GM23248 (cell line): Measurements from ENCODE around the gene CENPN. TPM values are rescaled to one million over a fixed set of nuclear protein-coding genes. Genes with fewer than 3 reads are reported as not detected.

Experiments used
- DNase-seq: peaks from one replicate; pipeline ENCODE4 v3.0.0-alpha.2; 2015
- H2AFZ ChIP-seq: fragments of 200-600 bp; sonication (generic); 2 replicates; pipeline ENCODE4 v1.6.1; 2016; ENCODE audit warnings: antibody characterized with exemption
- H3F3A ChIP-seq: fragments of 200-600 bp; sonication (generic); 2 replicates; pipeline ENCODE4 v1.6.1; 2016; ENCODE audit warnings: mild to moderate bottlenecking, antibody characterized with exemption, mixed run types; ENCODE audit not compliant: insufficient read depth
- H3K27ac ChIP-seq: fragments of 200-600 bp; sonication (generic); 2 replicates; pipeline ENCODE4 v1.5.1; 2016; ENCODE audit warnings: mild to moderate bottlenecking
- H3K27me3 ChIP-seq: fragments of 200-600 bp; sonication (generic); replicated peaks from 2 replicates; pipeline ENCODE4 v1.6.1; 2016; ENCODE audit warnings: mild to moderate bottlenecking; ENCODE audit not compliant: insufficient read depth
- H3K36me3 ChIP-seq: fragments of 200-600 bp; sonication (generic); 2 replicates; pipeline ENCODE4 v1.6.1; 2016; ENCODE audit warnings: low read depth, mild to moderate bottlenecking
- H3K4me1 ChIP-seq: fragments of 200-600 bp; sonication (generic); 2 replicates; pipeline ENCODE4 v1.6.1; 2016; ENCODE audit warnings: mild to moderate bottlenecking; ENCODE audit not compliant: insufficient read depth
- H3K4me2 ChIP-seq: fragments of 200-600 bp; sonication (generic); one replicate; pipeline ENCODE4 v1.6.1; 2016; ENCODE audit warnings: mild to moderate bottlenecking; ENCODE audit not compliant: unreplicated experiment
- H3K4me3 ChIP-seq: fragments of 200-600 bp; sonication (generic); 2 replicates; pipeline ENCODE4 v1.5.1; 2016; ENCODE audit warnings: mild to moderate bottlenecking
- H3K79me2 ChIP-seq: fragments of 200-600 bp; sonication (generic); 2 replicates; pipeline ENCODE4 v1.6.1; 2016; ENCODE audit warnings: mild to moderate bottlenecking; ENCODE audit not compliant: insufficient read depth
- H3K9ac ChIP-seq: fragments of 200-600 bp; sonication (generic); 2 replicates; pipeline ENCODE4 v1.6.1; 2016; ENCODE audit warnings: mild to moderate bottlenecking
- H3K9me2 ChIP-seq: fragments of 200-600 bp; sonication (generic); 2 replicates; pipeline ENCODE4 v1.6.1; 2016; ENCODE audit warnings: mixed run types, mild to moderate bottlenecking, moderate library complexity; ENCODE audit not compliant: insufficient read depth
- H3K9me3 ChIP-seq: fragments of 200-600 bp; sonication (generic); one replicate; pipeline ENCODE4 v1.6.1; 2017; ENCODE audit warnings: low read depth
- H4K20me1 ChIP-seq: fragments of 200-600 bp; sonication (generic); 2 replicates; pipeline ENCODE4 v1.6.0; 2016; ENCODE audit not compliant: insufficient read depth
- EZH2 ChIP-seq: fragments of 200-600 bp; sonication (generic); IDR thresholded peaks from 2 replicates; pipeline ENCODE4 v1.6.1; 2018; ENCODE audit warnings: antibody characterized with exemption, mild to moderate bottlenecking; ENCODE audit not compliant: insufficient read depth, poor library complexity, severe bottlenecking
- EZH2phosphoT487 ChIP-seq: fragments of 200-600 bp; sonication (generic); IDR thresholded peaks from 2 replicates; pipeline ENCODE4 v1.6.1; 2018; ENCODE audit warnings: antibody characterized with exemption, moderate library complexity, mild to moderate bottlenecking, low read depth; ENCODE audit not compliant: insufficient read depth
- WGBS, 2 experiments: methylation state at CpG; one replicate each; pipeline ENCODE4 v1.1.6; 2015 to 2017; ENCODE audit warnings: low lambda C conversion rate in 2 of 2, low coverage in 1 of 2; ENCODE audit errors: missing lambda C conversion rate in 2 of 2; 5-methylcytosine and 5-hydroxymethylcytosine counted together
- in situ Hi-C: fragments of 300-500 bp; cut with MboI; formaldehyde crosslinking; loops from 2 replicates; pipeline ENCODE4 v1.15.0; 2020
- polyA plus RNA-seq: library from polyadenylated mRNA; unstranded; fragments of >200 nt; fragmentation: Nextera tagmentation; extraction: Ambion mirVana; gene quantifications from 2 replicates; pipeline ENCODE4 v1.2.1, GENCODE V29; 2016
- total RNA-seq: library from RNA; depleted of rRNA; stranded (reverse); fragments of >200 nt; shearing (Covaris generic); gene quantifications from 2 replicates; pipeline ENCODE4 v1.2.3, GENCODE V29; 2014

Gene CENPN
- total and polyA plus RNA-seq, 2 experiments from 2014 or later: 29.0 to 29.2 TPM

GRCh38 chr16:80981103-80981502 lies 25.9 kb upstream of the CENPN start:
- H3K27me3 ChIP-seq: no peaks in the 10 kb centered on the region
- H3K4me1 ChIP-seq: no peaks in the 10 kb centered on the region
- TF ChIP-seq EZH2: no peak
- no peak overlapping the region for H3K9ac ChIP-seq
- peaks cover 5% of the 10 kb centered on the region; the same call in 1 of the 2 replicates for H3K36me3 ChIP-seq
- DNase-seq: no peak
- H3K9me3 ChIP-seq: no peaks in the 10 kb centered on the region
- H3F3A ChIP-seq: no peaks in the 10 kb centered on the region
- no peak overlapping the region for H3K4me3 ChIP-seq
- H3K79me2 ChIP-seq: peaks cover 57% of the 10 kb centered on the region
- in situ Hi-C loops: no loop called here
- no peak overlapping the region for H3K27ac ChIP-seq
- no peak overlapping the region for H3K4me2 ChIP-seq
- H2AFZ ChIP-seq: no peak overlapping the region
- no peaks in the 10 kb centered on the region for H4K20me1 ChIP-seq
- no peaks in the 10 kb centered on the region for H3K9me2 ChIP-seq

DNA sequence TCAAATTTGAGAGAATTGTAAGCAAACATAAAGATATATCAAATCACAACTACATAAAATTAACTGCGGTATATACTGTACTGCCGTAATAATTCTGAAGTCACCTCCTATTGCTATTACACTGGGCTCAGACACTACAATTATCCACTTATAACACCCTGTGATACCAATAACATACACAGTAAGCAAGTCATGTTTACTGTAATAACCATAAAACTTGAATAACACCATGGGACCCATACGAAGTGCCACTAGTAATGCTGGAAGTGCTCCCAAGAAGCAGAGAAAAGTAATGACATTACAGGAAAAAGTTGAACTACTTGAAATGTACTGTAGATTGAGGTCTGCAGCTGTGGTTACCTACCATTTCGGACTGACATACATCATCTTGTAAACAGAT lies 24.4 kb upstream of the CENPN start:
- WGBS, 2 experiments: 73% methylated on average over 4 of the region's 4 CpGs
- no peaks in the 10 kb centered on the region for H3K27me3 ChIP-seq
- no peak overlapping the region for H3K27ac ChIP-seq
- no peak overlapping the region for H3K4me3 ChIP-seq
- no peaks in the 10 kb centered on the region for H3K9me2 ChIP-seq
- no peak overlapping the region for H3K4me2 ChIP-seq
- no peaks in the 10 kb centered on the region for H3F3A ChIP-seq
- no peak for DNase-seq
- in situ Hi-C loops: no loop called here
- no peak overlapping the region for H3K9ac ChIP-seq
- no peak overlapping the region for H2AFZ ChIP-seq
- no peaks in the 10 kb centered on the region for H3K4me1 ChIP-seq
- TF ChIP-seq EZH2: no peak
- no peak for TF ChIP-seq EZH2phosphoT487
- H3K79me2 ChIP-seq: peaks cover 71% of the 10 kb centered on the region
- H3K9me3 ChIP-seq: no peaks in the 10 kb centered on the region
- H4K20me1 ChIP-seq: no peaks in the 10 kb centered on the region
- H3K36me3 ChIP-seq: peaks cover 5% of the 10 kb centered on the region; the same call in 1 of the 2 replicates

DNA sequence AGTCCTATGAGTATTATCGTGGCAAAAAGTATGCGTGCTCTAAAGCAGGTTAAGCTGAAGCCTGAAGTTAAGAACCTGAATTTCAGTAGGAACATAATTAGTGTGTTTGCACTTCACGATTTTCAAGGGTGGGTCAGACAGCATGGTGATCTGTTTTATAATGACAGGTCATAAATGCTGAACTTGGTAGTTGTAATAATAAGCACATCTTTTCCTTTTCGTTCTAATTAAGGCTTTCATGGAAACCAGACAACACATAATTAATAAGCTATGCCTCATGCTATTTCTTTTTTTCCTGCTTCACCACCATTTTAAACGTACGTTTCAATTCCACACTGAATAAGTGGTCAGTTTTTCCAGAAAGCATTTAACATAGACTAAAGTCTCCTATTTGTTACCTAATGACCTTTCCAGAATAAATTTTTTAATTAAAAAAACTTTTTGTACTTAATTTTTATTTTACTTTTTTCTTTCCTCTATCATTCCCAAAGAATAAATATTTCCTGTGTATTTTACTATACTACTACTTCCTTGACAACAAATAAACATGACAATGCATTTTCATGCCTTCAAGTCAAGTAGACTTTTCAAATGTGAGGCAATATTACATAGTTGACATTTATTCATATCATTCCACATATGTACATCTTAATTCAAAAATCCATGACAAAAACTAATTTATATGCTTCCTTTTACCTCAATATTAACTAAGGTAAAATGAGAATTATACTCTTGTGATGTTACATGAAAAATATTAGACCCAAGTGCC lies 22.7 kb upstream of the CENPN start:
- Histone ChIP-seq H3K9me3 (no peaks in the 10 kb centered on the region), H2AFZ (no peak overlapping the region), H4K20me1 (no peaks in the 10 kb centered on the region), H3K4me1 (no peaks in the 10 kb centered on the region), H3K27ac (no peak overlapping the region), H3K36me3 (no peaks in the 10 kb centered on the region), H3K79me2 (peaks cover 87% of the 10 kb centered on the region), H3K4me3 (no peak overlapping the region), H3K9me2 (no peaks in the 10 kb centered on the region), H3K9ac (no peak overlapping the region), H3K27me3 (no peaks in the 10 kb centered on the region), H3K4me2 (no peak overlapping the region), H3F3A (no peaks in the 10 kb centered on the region)
- no peak for TF ChIP-seq EZH2
- in situ Hi-C loops: no loop called here
- DNase-seq: no peak
- 89 to 90% methylated on average over 6 of the region's 6 CpGs for WGBS, 2 experiments

- Histone ChIP-seq H4K20me1 (no peaks in the 10 kb centered on the region), H3K36me3 (no peaks in the 10 kb centered on the region), H3F3A (no peaks in the 10 kb centered on the region), H3K9ac (no peak overlapping the region), H3K79me2 (peaks cover 95% of the 10 kb centered on the region), H3K27ac (no peak overlapping the region), H3K9me3 (no peaks in the 10 kb centered on the region), H3K27me3 (no peaks in the 10 kb centered on the region), H2AFZ (no peak overlapping the region), H3K4me3 (no peak overlapping the region), H3K9me2 (no peaks in the 10 kb centered on the region), H3K4me1 (peaks cover 4% of the 10 kb centered on the region), H3K4me2 (no peak overlapping the region)
- 97 to 100% methylated on average over 2 of the region's 2 CpGs for WGBS, 2 experiments
- no peak for DNase-seq
- in situ Hi-C loops: no loop called here
- TF ChIP-seq EZH2phosphoT487 (no peak), EZH2 (no peak)
These were observed 21.4 kb upstream of the CENPN start for GRCh38 chr16:80985611-80986010.

- no peaks in the 10 kb centered on the region for H3K9me2 ChIP-seq
- H3K27ac ChIP-seq: no peak overlapping the region
- H3K79me2 ChIP-seq: peaks cover 97% of the 10 kb centered on the region
- TF ChIP-seq EZH2 (no peak), EZH2phosphoT487 (no peak)
- H2AFZ ChIP-seq: no peak overlapping the region
- no peak for DNase-seq
- 77 to 82% methylated on average over 2 of the region's 2 CpGs for WGBS, 2 experiments
- H3K27me3 ChIP-seq: no peaks in the 10 kb centered on the region
- no peak overlapping the region for H3K4me3 ChIP-seq
- peaks cover 5% of the 10 kb centered on the region for H3F3A ChIP-seq
- in situ Hi-C loops: no loop called here
- no peak overlapping the region for H3K9ac ChIP-seq
- peaks cover 5% of the 10 kb centered on the region for H3K4me1 ChIP-seq
- no peaks in the 10 kb centered on the region for H3K36me3 ChIP-seq
- no peaks in the 10 kb centered on the region for H4K20me1 ChIP-seq
- H3K4me2 ChIP-seq: no peak overlapping the region
- H3K9me3 ChIP-seq: no peaks in the 10 kb centered on the region
These were observed 20.5 kb upstream of the CENPN start for GRCh38 chr16:80986557-80986956.
